BE2C (cell line): Measurements from ENCODE around the gene DOHH.

Source experiments
- DNase-seq: peaks from one replicate; pipeline ENCODE4 v3.0.0-alpha.2; 2020
- H3K27me3 ChIP-seq: fragments of 250-450 bp; sonication (Bioruptor Pico); 2 replicates; pipeline ENCODE4 v1.5.1; 2020; ENCODE audit warnings: mild to moderate bottlenecking
- H3K36me3 ChIP-seq: fragments of 250-450 bp; sonication (Bioruptor Pico); 2 replicates; pipeline ENCODE4 v1.5.1; 2020; ENCODE audit warnings: mild to moderate bottlenecking
- H3K4me1 ChIP-seq: fragments of 250-450 bp; sonication (Bioruptor Pico); 2 replicates; pipeline ENCODE4 v1.5.1; 2020
- H3K4me3 ChIP-seq: 2 replicates; pipeline ENCODE4 v1.5.1; 2011; ENCODE audit warnings: low read depth, low read length
- H3K9me3 ChIP-seq: fragments of 250-450 bp; sonication (Bioruptor Pico); 2 replicates; pipeline ENCODE4 v1.5.1; 2020
- TF ChIP-seq, protein P1 (sequence below): IDR thresholded peaks from 2 replicates; pipeline ENCODE4 v1.5.1; 2012; ENCODE audit warnings: mild to moderate bottlenecking, low read depth, low read length

Gene DOHH

GRCh38 chr19:3462991-3463713 lies 37.3 kb downstream of the DOHH start:
- no peak overlapping the region for H3K4me3 ChIP-seq
- no peaks in the 10 kb centered on the region for H3K27me3 ChIP-seq
- TF ChIP-seq, protein P1, sequence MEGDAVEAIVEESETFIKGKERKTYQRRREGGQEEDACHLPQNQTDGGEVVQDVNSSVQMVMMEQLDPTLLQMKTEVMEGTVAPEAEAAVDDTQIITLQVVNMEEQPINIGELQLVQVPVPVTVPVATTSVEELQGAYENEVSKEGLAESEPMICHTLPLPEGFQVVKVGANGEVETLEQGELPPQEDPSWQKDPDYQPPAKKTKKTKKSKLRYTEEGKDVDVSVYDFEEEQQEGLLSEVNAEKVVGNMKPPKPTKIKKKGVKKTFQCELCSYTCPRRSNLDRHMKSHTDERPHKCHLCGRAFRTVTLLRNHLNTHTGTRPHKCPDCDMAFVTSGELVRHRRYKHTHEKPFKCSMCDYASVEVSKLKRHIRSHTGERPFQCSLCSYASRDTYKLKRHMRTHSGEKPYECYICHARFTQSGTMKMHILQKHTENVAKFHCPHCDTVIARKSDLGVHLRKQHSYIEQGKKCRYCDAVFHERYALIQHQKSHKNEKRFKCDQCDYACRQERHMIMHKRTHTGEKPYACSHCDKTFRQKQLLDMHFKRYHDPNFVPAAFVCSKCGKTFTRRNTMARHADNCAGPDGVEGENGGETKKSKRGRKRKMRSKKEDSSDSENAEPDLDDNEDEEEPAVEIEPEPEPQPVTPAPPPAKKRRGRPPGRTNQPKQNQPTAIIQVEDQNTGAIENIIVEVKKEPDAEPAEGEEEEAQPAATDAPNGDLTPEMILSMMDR = no peak
- H3K4me1 ChIP-seq = peaks cover 4% of the 10 kb centered on the region
- DNase-seq = no peak
- peaks cover 20% of the 10 kb centered on the region for H3K36me3 ChIP-seq
- no peaks in the 10 kb centered on the region for H3K9me3 ChIP-seq

DNA sequence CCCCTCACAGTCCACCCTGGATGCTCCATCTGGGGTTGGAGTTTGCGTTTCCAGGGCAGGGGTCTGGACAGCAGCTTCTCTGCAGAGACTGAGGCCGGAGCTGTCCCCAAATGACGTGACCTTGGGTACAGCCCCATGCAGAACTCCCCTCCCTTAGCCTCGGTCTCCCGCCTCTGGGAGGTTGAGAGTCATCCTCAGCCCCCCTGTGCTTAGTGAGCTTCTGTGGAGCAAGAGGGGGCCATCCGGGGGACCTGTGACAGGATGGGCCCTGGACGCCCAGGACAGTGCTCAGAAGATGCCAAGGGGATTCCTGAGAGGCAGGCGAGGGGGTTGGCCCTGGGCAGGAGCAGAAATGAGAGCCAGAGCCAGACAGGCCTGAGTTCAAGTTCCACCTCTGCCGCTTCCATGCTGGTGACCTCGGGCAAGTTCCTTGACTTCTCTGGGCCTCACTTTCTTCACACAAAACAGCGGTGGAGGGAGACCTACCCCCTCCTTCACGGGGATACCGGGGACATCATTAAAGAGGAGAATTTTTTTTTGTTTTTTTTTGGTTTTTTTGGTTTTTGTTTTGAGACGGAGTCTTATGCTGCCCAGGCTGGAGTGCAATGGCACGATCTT lies 40.4 kb downstream of the DOHH start:
- TF ChIP-seq, protein P1 = no peak
- peaks cover 33% of the 10 kb centered on the region for H3K36me3 ChIP-seq
- H3K9me3 ChIP-seq = no peaks in the 10 kb centered on the region
- H3K27me3 ChIP-seq = no peaks in the 10 kb centered on the region
- DNase-seq = no peak
- no peak overlapping the region for H3K4me3 ChIP-seq
- H3K4me1 ChIP-seq = peaks cover 4% of the 10 kb centered on the region

DNA sequence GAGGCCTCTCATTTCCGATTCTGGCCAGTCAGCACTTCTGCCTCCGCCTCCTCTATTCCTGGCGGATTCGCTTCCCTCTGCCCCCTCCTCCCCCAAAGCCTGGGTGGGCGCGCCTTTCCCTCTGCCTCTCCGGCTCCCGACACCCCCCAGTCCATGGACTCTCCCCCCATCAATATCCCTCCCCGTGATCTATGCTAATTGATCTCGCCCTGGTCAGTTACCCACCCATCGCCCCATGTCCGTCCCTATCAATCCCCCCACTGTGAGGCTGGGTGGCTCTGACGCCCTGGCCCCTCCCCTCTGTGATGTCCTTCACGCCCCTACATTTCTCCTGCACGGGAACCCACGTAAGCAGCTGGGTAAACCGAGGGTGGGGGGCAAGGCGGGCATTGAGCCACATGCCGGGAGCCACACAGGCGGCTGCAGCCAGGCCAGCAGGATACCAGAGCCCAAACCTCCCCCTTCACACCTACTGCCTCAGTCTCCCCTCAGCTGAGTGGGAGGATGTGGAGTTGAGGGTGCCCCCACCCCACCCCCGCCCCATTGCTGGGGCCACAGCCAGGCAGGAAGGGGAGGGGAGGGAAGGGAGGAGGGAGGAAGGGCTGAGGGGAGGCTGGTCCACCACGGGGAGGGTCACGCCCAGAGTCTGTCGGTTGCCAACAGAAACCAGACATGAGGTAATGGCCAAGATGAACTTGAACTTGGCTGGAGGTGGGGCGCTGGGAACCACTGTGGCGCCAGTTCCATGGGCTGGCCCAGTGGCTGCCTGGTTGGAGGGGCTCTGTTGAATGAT lies 41.2 kb downstream of the DOHH start:
- Histone ChIP-seq H3K4me3 (no peak overlapping the region), H3K27me3 (no peaks in the 10 kb centered on the region), H3K4me1 (peaks cover 4% of the 10 kb centered on the region), H3K36me3 (peaks cover 41% of the 10 kb centered on the region), H3K9me3 (no peaks in the 10 kb centered on the region)
- no peak for DNase-seq
- TF ChIP-seq, protein P1 = no peak

GRCh38 chr19:3458229-3459088 lies 42.0 kb downstream of the DOHH start:
- H3K4me3 ChIP-seq = no peak overlapping the region
- TF ChIP-seq, protein P1 = no peak
- DNase-seq = no peak
- no peaks in the 10 kb centered on the region for H3K27me3 ChIP-seq
- H3K4me1 ChIP-seq = peaks cover 4% of the 10 kb centered on the region
- H3K36me3 ChIP-seq = peaks cover 47% of the 10 kb centered on the region
- no peaks in the 10 kb centered on the region for H3K9me3 ChIP-seq

DNA sequence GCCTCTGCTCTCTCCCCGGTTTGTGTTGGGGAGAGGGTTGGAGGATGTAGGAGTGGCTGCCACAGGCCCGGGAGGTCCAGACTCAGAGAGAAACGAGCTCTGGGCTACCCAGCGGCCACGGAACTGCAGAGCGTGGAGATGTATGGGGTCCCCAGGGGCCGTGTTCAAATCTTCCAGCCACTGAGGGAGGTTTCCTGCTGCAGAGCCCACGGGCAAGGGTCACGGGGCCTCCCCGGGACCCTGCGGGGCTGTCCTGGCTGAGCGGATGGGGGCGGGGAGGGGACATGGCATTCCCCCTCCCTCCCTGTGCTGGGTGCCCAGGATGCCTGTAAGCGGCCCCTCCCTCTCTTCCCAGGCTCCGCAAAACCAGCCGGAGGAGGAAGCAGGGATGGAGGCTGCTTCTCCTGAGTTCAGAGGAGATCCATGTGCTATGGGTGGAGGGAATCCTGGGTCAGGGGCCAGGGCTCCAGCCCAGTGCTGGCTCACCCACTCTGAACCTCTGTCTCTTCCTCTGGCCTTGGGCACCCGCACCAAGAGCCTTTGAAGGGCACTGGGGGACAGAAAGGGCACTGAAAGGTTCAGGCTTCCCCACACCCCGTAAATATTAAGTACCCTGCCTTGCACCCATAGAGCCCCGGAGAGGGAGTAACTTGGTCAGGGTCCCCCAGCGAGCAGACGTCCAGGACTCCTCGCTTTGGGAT lies 42.8 kb downstream of the DOHH start:
- TF ChIP-seq, protein P1 = no peak
- Histone ChIP-seq H3K9me3 (no peaks in the 10 kb centered on the region), H3K36me3 (peaks cover 49% of the 10 kb centered on the region), H3K4me1 (peaks cover 4% of the 10 kb centered on the region), H3K27me3 (no peaks in the 10 kb centered on the region), H3K4me3 (no peak overlapping the region)
- no peak for DNase-seq
